GM12878 (cell line): ENCODE results near the gene C4orf51. TPM values are rescaled to one million over a fixed set of nuclear protein-coding genes. Genes with fewer than 3 reads are reported as not detected.

Source experiments
- ATAC-seq: fragments of 200-7000 bp; cut with Tn5 transposase; 3 replicates; pipeline ENCODE4 v1.9.1; 2020; ENCODE audit warnings: mild to moderate bottlenecking, moderate library complexity
- BruUV-seq: library from RNA; stranded (reverse); fragments of 400-500 nt; replicated peaks from 2 replicates; lab custom pipeline; 2021; lab: Mats Ljungman, UMichigan
- CTCF ChIA-PET: fragments of 300-600 bp; sonication (Branson Sonifier 250); formaldehyde crosslinking; extraction: SDS; loops from one replicate; lab custom pipeline; 2021; ENCODE audit warnings: inconsistent platforms; lab: Yijun Ruan, JAX
- POLR2A ChIA-PET: fragments of 350-600 bp; formaldehyde crosslinking; extraction: SDS; loops from one replicate; lab custom pipeline; 2021; ENCODE audit warnings: inconsistent platforms; lab: Charles Lee
- RAD21 ChIA-PET: fragments of 300-600 bp; sonication (Branson Sonifier 250); formaldehyde crosslinking; loops from one replicate; lab custom pipeline; 2023; ENCODE audit warnings: antibody characterized with exemption; ENCODE audit not compliant: unreplicated experiment; lab: Charles Lee
- SMC1A ChIA-PET: fragments of 300-600 bp; sonication (Branson Sonifier 250); formaldehyde crosslinking; loops from one replicate; lab custom pipeline; 2023; ENCODE audit not compliant: unreplicated experiment, uncharacterized antibody; lab: Charles Lee
- DNase-seq: peaks from one replicate; pipeline ENCODE4 v3.0.0-alpha.2; 2011; ENCODE audit warnings: low read depth, low spot score
- FAIRE-seq: peaks from 3 replicates; lab custom pipeline; 2011; peaks lifted over from hg19 to GRCh38; lab: Jason Lieb, UNC
- H2AFZ ChIP-seq: 2 replicates; pipeline ENCODE4 v1.6.0; 2011; ENCODE audit warnings: low read depth, low read length, control low read depth; ENCODE audit not compliant: control insufficient read depth
- H3K27ac ChIP-seq: 2 replicates; pipeline ENCODE4 v1.5.1; 2011; ENCODE audit warnings: control low read depth; ENCODE audit not compliant: control insufficient read depth, insufficient read depth
- H3K27me3 ChIP-seq, 2 experiments: replicated peaks in 1 of 2; 2 replicates each; pipeline versions ENCODE4 v1.6.0 to v1.6.1; 2011; ENCODE audit warnings: low read length in 1 of 2; ENCODE audit not compliant: control insufficient read depth in 2 of 2, insufficient read depth in 2 of 2
- H3K36me3 ChIP-seq, 2 experiments: 2 replicates each; pipeline ENCODE4 v1.5.1; 2011; ENCODE audit warnings: low read length in 1 of 2; ENCODE audit not compliant: control insufficient read depth in 2 of 2, insufficient read depth in 2 of 2
- H3K4me1 ChIP-seq: 2 replicates; pipeline ENCODE4 v1.6.1; 2011; ENCODE audit warnings: mild to moderate bottlenecking, low read length, moderate library complexity, mixed read lengths; ENCODE audit not compliant: control insufficient read depth, insufficient read depth
- H3K4me2 ChIP-seq: 2 replicates; pipeline ENCODE4 v1.6.0; 2011; ENCODE audit warnings: control low read depth; ENCODE audit not compliant: control insufficient read depth, insufficient read depth
- H3K4me3 ChIP-seq: fragments of 200-600 bp; sonication (generic); 2 replicates; pipeline ENCODE4 v1.5.1; 2016
- H3K79me2 ChIP-seq: 2 replicates; pipeline ENCODE4 v1.6.0; 2011; ENCODE audit warnings: low read length; ENCODE audit not compliant: control insufficient read depth, insufficient read depth
- H3K9ac ChIP-seq: 2 replicates; pipeline ENCODE4 v1.8.0; 2011; ENCODE audit warnings: low read length, control low read depth, mixed read lengths; ENCODE audit not compliant: control insufficient read depth, insufficient read depth
- H3K9me3 ChIP-seq: replicated peaks from 3 replicates; pipeline ENCODE4 v1.5.1; 2011; ENCODE audit warnings: mild to moderate bottlenecking, low read length; ENCODE audit not compliant: control insufficient read depth, insufficient read depth
- H4K20me1 ChIP-seq: 2 replicates; pipeline ENCODE4 v1.6.0; 2011; ENCODE audit not compliant: control insufficient read depth, insufficient read depth
- ASH2L ChIP-seq: fragments of 300-600, 200-600 bp; sonication (generic); IDR thresholded peaks from 2 replicates; pipeline ENCODE4 v1.6.1; 2017; ENCODE audit warnings: low read depth, mild to moderate bottlenecking, borderline replicate concordance
- ATF7 ChIP-seq: fragments of 450-650 bp; IDR thresholded peaks from 2 replicates; pipeline ENCODE4 v1.6.1; 2016; ENCODE audit warnings: low read depth, mild to moderate bottlenecking
- CHD4 ChIP-seq: fragments of 200-600 bp; sonication (generic); IDR thresholded peaks from 2 replicates; pipeline ENCODE4 v1.6.1; 2016; ENCODE audit warnings: mild to moderate bottlenecking
- E2F4 ChIP-seq: IDR thresholded peaks from 2 replicates; pipeline ENCODE4 v1.6.1; 2012; ENCODE audit warnings: low read depth, low read length, improper control_type of control experiment
- EGR1 ChIP-seq, 2 experiments: IDR thresholded peaks; 1 replicate in 1 of 2; 2 replicates in 1 of 2; pipeline ENCODE4 v1.6.1; 2011 to 2012; ENCODE audit warnings: low read depth in 2 of 2, low read length in 2 of 2, borderline replicate concordance in 1 of 2, mild to moderate bottlenecking in 1 of 2, moderate library complexity in 1 of 2
- MYC ChIP-seq: IDR thresholded peaks from 2 replicates; pipeline ENCODE4 v1.6.1; 2011; ENCODE audit warnings: mild to moderate bottlenecking, low read length, moderate library complexity, inconsistent platforms; ENCODE audit not compliant: insufficient read depth, insufficient replicate concordance, insufficient read length, severe bottlenecking
- PKNOX1 ChIP-seq: fragments of 450-650 bp; IDR thresholded peaks from 2 replicates; pipeline ENCODE4 v1.6.1; 2016; ENCODE audit warnings: mild to moderate bottlenecking
- POLR2AphosphoS5 ChIP-seq: IDR thresholded peaks from 2 replicates; pipeline ENCODE4 v1.6.1; 2011; ENCODE audit warnings: mild to moderate bottlenecking, low read length, inconsistent platforms
- YBX1 ChIP-seq: fragments of 450-650 bp; IDR thresholded peaks from 2 replicates; pipeline ENCODE4 v1.6.1; 2016; ENCODE audit warnings: antibody characterized with exemption
- WGBS: methylation state at CpG from one replicate; pipeline ENCODE4 v1.1.6; 2016; ENCODE audit warnings: low lambda C conversion rate; ENCODE audit not compliant: insufficient replicate concordance, insufficient coverage; ENCODE audit errors: missing lambda C conversion rate; 5-methylcytosine and 5-hydroxymethylcytosine counted together
- in situ Hi-C: fragments of 300-500 bp; cut with MboI; formaldehyde crosslinking; loops from 9 replicates; pipeline ENCODE4 v1.14.3; 2018; ENCODE audit warnings: mixed read lengths
- intact Hi-C: fragments of 100-400 bp; cut with micrococcal nuclease; formaldehyde crosslinking; loops from one replicate; pipeline ENCODE4 v1.14.2; 2022; ENCODE audit not compliant: unreplicated experiment
- polyA plus RNA-seq, 11 experiments: library from polyadenylated mRNA; depleted of rRNA in 4 of 11; unstranded in 6 of 11; stranded (reverse) in 5 of 11; fragments of >200 nt; fragmentation: Nextera tagmentation in 4 of 11; fragmentation: Illumina TruSeq in 1 of 11; extraction: Ambion mirVana in 4 of 11; extraction: Trizol in 1 of 11; gene quantifications; 1 replicate in 1 of 11; 2 replicates in 10 of 11; pipeline versions ENCODE4 v1.2.1 to v1.2.3, GENCODE V29; 2011 to 2016; ENCODE audit warnings: inconsistent platforms in 2 of 11, missing spikeins in 2 of 11, low read depth in 1 of 11
- total RNA-seq, 4 experiments: library from RNA; depleted of rRNA in 3 of 4; stranded (reverse); fragments of >200 nt in 3 of 4; fragmentation: Illumina TruSeq in 1 of 4; extraction: Trizol in 1 of 4; gene quantifications; 2 replicates each; pipeline versions ENCODE4 v1.2.1 to v1.2.3, GENCODE V29; 2013 to 2021
- TF ChIP-seq, protein P1 (sequence below): IDR thresholded peaks from 2 replicates; pipeline ENCODE4 v1.6.1; 2011; ENCODE audit warnings: borderline replicate concordance, low read depth, mild to moderate bottlenecking, moderate library complexity, mixed read lengths, low read length; ENCODE audit not compliant: insufficient read depth; ENCODE audit errors: extremely low read length
- TF ChIP-seq, protein P2 (sequence below): IDR thresholded peaks from 2 replicates; pipeline ENCODE4 v1.6.1; 2012; ENCODE audit warnings: low read length, inconsistent platforms

Gene C4orf51
- total and polyA plus RNA-seq, 10 of the 15 experiments (the other 5 are each of a cell fraction or from before 2014, with no cell fraction given): not detected

DNA sequence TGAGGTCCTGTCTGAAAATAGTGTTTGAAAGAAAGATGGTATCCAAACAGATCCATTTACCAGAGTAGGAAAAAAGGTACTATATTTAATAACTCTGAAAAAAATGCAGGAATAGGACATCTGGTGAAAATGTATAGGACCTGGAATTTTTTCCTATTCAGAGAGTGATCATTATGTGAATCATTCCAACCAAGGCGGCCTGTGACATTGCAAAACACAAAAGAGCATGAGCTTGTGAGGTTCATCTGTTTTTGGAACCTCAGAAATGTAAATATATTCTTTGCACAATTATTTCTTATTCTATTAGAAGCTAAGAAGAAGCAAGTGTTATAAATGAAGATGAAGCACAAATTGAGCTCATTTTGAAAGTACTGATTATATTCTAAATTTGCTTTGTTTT, 2.0 kb downstream of the C4orf51 start:
- Histone ChIP-seq H3K27ac (no peak overlapping the region), H2AFZ (no peak overlapping the region), H3K9ac (no peak overlapping the region), H4K20me1 (no peaks in the 10 kb centered on the region), H3K4me2 (no peak overlapping the region), H3K9me3 (no peaks in the 10 kb centered on the region), H3K36me3 (no peaks in the 10 kb centered on the region), H3K27me3 (no peaks in the 10 kb centered on the region), H3K4me1 (no peaks in the 10 kb centered on the region), H3K4me3 (no peak overlapping the region), H3K79me2 (no peaks in the 10 kb centered on the region)
- FAIRE-seq: no peak
- BruUV-seq: no TSS peak
- no peak for DNase-seq
- ATAC-seq: no peak
- ChIA-PET SMC1A (interaction anchor here (1.1 to 1.4 kb wide), 2 partner anchors 10 to 161 kb away, joined by 3 to 4 read pairs; no protein-coding TSS in a partner anchor), CTCF (interaction anchor here (0.6 kb wide), 1 partner anchor 467 kb away, joined by 4 read pairs; no protein-coding TSS in a partner anchor), POLR2A (no interaction called here), RAD21 (no interaction called here)
- in situ Hi-C loops (no loop called here), intact Hi-C loops (no loop called here)
- TF ChIP-seq POLR2AphosphoS5: no peak
- no peak for TF ChIP-seq PKNOX1
- no peak for TF ChIP-seq E2F4
- TF ChIP-seq ATF7: no peak
- no peak for TF ChIP-seq CHD4
- WGBS: 78% methylated on average over 1 of the region's 1 CpG

DNA sequence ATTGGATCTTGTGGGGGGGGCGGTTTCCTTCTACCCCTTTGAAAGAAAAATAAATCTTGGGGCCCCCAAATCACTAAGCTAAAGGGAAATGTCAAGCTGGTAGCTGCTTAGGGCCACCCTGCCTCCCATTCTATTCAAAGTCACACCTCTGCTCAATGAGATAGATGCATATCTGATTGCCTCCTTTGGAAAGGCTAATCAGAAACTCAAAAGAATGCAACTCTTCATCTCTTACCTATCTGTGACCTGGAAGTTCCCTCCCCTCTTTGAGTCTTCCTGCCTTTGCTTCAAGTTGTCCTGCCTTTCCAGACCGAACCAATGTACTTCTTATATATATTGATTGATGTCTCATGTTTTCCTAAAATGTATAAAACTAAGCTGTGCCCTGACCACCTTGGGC, 7.0 kb downstream of the C4orf51 start:
- ChIA-PET CTCF (no interaction called here), POLR2A (no interaction called here), RAD21 (no interaction called here), SMC1A (interaction anchor here (0.7 kb wide), 1 partner anchor 31 kb away, joined by 3 read pairs; no protein-coding TSS in a partner anchor)
- Histone ChIP-seq H3K36me3 (no peaks in the 10 kb centered on the region), H3K9ac (no peak overlapping the region), H3K27ac (no peak overlapping the region), H3K4me2 (no peak overlapping the region), H3K9me3 (no peaks in the 10 kb centered on the region; the same call in 2 of the 3 replicates), H3K27me3 (no peaks in the 10 kb centered on the region), H2AFZ (no peak overlapping the region), H3K79me2 (no peaks in the 10 kb centered on the region), H3K4me1 (no peaks in the 10 kb centered on the region), H3K4me3 (no peak overlapping the region), H4K20me1 (no peaks in the 10 kb centered on the region)
- no peak for DNase-seq
- in situ Hi-C loops: no loop called here
- no TSS peak for BruUV-seq
- intact Hi-C loops: no loop called here
- 0% methylated on average over 2 of the region's 2 CpGs for WGBS
- ATAC-seq: no peak
- no peak for FAIRE-seq
- TF ChIP-seq EGR1 (IDR thresholded peaks at IDR 0.05; ENCODE audit: borderline replicate concordance in 1 of 2, low read depth in 2 of 2, low read length in 2 of 2) (no peak), MYC (no peak), E2F4 (no peak), ASH2L (no peak), YBX1 (no peak)
- TF ChIP-seq, protein P1, sequence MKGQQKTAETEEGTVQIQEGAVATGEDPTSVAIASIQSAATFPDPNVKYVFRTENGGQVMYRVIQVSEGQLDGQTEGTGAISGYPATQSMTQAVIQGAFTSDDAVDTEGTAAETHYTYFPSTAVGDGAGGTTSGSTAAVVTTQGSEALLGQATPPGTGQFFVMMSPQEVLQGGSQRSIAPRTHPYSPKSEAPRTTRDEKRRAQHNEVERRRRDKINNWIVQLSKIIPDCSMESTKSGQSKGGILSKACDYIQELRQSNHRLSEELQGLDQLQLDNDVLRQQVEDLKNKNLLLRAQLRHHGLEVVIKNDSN: no peak
- TF ChIP-seq, protein P2, sequence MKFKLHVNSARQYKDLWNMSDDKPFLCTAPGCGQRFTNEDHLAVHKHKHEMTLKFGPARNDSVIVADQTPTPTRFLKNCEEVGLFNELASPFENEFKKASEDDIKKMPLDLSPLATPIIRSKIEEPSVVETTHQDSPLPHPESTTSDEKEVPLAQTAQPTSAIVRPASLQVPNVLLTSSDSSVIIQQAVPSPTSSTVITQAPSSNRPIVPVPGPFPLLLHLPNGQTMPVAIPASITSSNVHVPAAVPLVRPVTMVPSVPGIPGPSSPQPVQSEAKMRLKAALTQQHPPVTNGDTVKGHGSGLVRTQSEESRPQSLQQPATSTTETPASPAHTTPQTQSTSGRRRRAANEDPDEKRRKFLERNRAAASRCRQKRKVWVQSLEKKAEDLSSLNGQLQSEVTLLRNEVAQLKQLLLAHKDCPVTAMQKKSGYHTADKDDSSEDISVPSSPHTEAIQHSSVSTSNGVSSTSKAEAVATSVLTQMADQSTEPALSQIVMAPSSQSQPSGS: no peak
